GM08714 (cell line): ENCODE measurements around the gene TMEM240.
"Not testable (repeated sequence)": the region's sequence is repeated elsewhere in the genome, so short reads cannot be mapped to it uniquely, and the experiment has no call there.

Source experiments
- H3K4me3 ChIP-seq: fragments of 200-500 bp; sonication (Bioruptor generic); 2 replicates; pipeline ENCODE4 v1.5.1; 2014; ENCODE audit warnings: mild to moderate bottlenecking, low read length, inconsistent platforms
- ZNF274 ChIP-seq: IDR thresholded peaks from 2 replicates; pipeline ENCODE4 v1.6.1; 2012; ENCODE audit warnings: mild to moderate bottlenecking, low read depth, low read length

TMEM240 gene

GRCh38 chr1:1563688-1564087 is 23.3 kb upstream of the TMEM240 start:
- no peak for TF ChIP-seq ZNF274
- H3K4me3 ChIP-seq = no peak overlapping the region

- H3K4me3 ChIP-seq = no peak overlapping the region
- TF ChIP-seq ZNF274 = no peak
Measured at GRCh38 chr1:1562556-1563195, 22.3 kb upstream of the TMEM240 start.

- H3K4me3 ChIP-seq = no peak overlapping the region
- no peak for TF ChIP-seq ZNF274
Measured at GRCh38 chr1:1561801-1562470, 21.5 kb upstream of the TMEM240 start.

- TF ChIP-seq ZNF274 = no peak
- H3K4me3 ChIP-seq = no peak overlapping the region
Measured at GRCh38 chr1:1560178-1560577, 19.8 kb upstream of the TMEM240 start.

- H3K4me3 ChIP-seq = no peak overlapping the region
- no peak for TF ChIP-seq ZNF274
Measured at GRCh38 chr1:1559066-1559465, 18.6 kb upstream of the TMEM240 start.

- no peak overlapping the region for H3K4me3 ChIP-seq
- no peak for TF ChIP-seq ZNF274
Measured at GRCh38 chr1:1558591-1558990, 18.2 kb upstream of the TMEM240 start.

- not testable (repeated sequence) for H3K4me3 ChIP-seq
Measured at GRCh38 chr1:1557688-1558087, 17.3 kb upstream of the TMEM240 start.

- not testable (repeated sequence) for H3K4me3 ChIP-seq
Measured at GRCh38 chr1:1556961-1557360, 16.5 kb upstream of the TMEM240 start.

- no peak overlapping the region for H3K4me3 ChIP-seq
- TF ChIP-seq ZNF274 = no peak
Measured at GRCh38 chr1:1556505-1556904, 16.1 kb upstream of the TMEM240 start.

GRCh38 chr1:1554926-1555915 is 14.8 kb upstream of the TMEM240 start:
- no peak overlapping the region for H3K4me3 ChIP-seq
- TF ChIP-seq ZNF274 = no peak

GRCh38 chr1:1554550-1554925 is 14.1 kb upstream of the TMEM240 start:
- no peak overlapping the region for H3K4me3 ChIP-seq
- TF ChIP-seq ZNF274 = no peak

GRCh38 chr1:1553821-1554494 is 13.5 kb upstream of the TMEM240 start:
- no peak overlapping the region for H3K4me3 ChIP-seq
- no peak for TF ChIP-seq ZNF274

GRCh38 chr1:1552263-1552639 is 11.8 kb upstream of the TMEM240 start:
- no peak for TF ChIP-seq ZNF274
- no peak overlapping the region for H3K4me3 ChIP-seq

- no peak overlapping the region for H3K4me3 ChIP-seq
- no peak for TF ChIP-seq ZNF274
Measured at GRCh38 chr1:1551524-1552262, 11.3 kb upstream of the TMEM240 start.
